Gastrocnemius medialis (tissue), 4 donors: ENCODE data around the gene TNFRSF21. TPM values are rescaled to one million over a fixed set of nuclear protein-coding genes. Genes with fewer than 3 reads are reported as not detected.

Experiments
- ATAC-seq, 2 donors: fragments of 150-250 bp; one replicate each; pipeline ENCODE4 v1.9.1; 2016
- DNase-seq, 2 donors: peaks; one replicate each; pipeline ENCODE4 v3.0.0-alpha.2; 2019
- H3K27ac ChIP-seq, 4 donors: fragments of 200-600 bp; sonication (generic); 1 replicate in 1 of 4; 2 replicates in 3 of 4; pipeline ENCODE4 v1.5.1; 2016 to 2018; ENCODE audit warnings: mild to moderate bottlenecking in 2 of 4, moderate library complexity in 1 of 4
- H3K27me3 ChIP-seq, 3 donors: fragments of 200-600 bp; sonication (generic) in 2 of 3; 1 replicate in 1 of 3; 2 replicates in 2 of 3; pipeline versions ENCODE4 v1.5.1 to v1.6.0; 2016 to 2019; ENCODE audit warnings: mild to moderate bottlenecking in 1 of 3, moderate library complexity in 1 of 3
- H3K36me3 ChIP-seq, 2 donors: fragments of 200-600 bp; sonication (generic) in 1 of 2; one replicate each; pipeline ENCODE4 v1.5.1; 2017 to 2018
- H3K4me1 ChIP-seq, 2 donors: fragments of 200-600 bp; sonication (generic) in 1 of 2; one replicate each; pipeline ENCODE4 v1.5.1; 2016 to 2017; ENCODE audit warnings: mild to moderate bottlenecking in 2 of 2
- H3K4me3 ChIP-seq, 4 donors: fragments of 200-600 bp; sonication (generic) in 3 of 4; 1 replicate in 1 of 4; 2 replicates in 3 of 4; pipeline ENCODE4 v1.5.1; 2016 to 2019; ENCODE audit warnings: mild to moderate bottlenecking in 2 of 4
- H3K9me3 ChIP-seq, 3 donors: fragments of 200-600 bp; sonication (generic) in 2 of 3; 1 replicate in 1 of 3; 2 replicates in 2 of 3; pipeline ENCODE4 v1.5.1; 2016 to 2019
- POLR2A ChIP-seq, 2 donors: fragments of 450-650 bp; IDR thresholded peaks; one replicate each; pipeline ENCODE4 v1.6.1; 2017; ENCODE audit warnings: antibody characterized with exemption in 2 of 2, mild to moderate bottlenecking in 2 of 2, moderate library complexity in 2 of 2
- in situ Hi-C, 4 donors: fragments of 200-750 bp; cut with MboI; loops; one replicate each; pipeline versions ENCODE4 v1.15.0 to v1.8.0; 2017; ENCODE audit warnings: low sequenced_read_pairs in 4 of 4
- intact Hi-C: fragments of 100-400 bp; cut with DNase I; formaldehyde crosslinking; loops from one replicate; pipeline ENCODE4 v1.15.1; 2023; ENCODE audit warnings: low total_unique reads
- total RNA-seq, 4 donors: library from RNA; depleted of rRNA; stranded (reverse); fragments of >200 nt; gene quantifications; one replicate each; pipeline versions ENCODE4 v1.1.0 to v1.2.3, GENCODE V29; 2016
- TF ChIP-seq, protein P1 (sequence below), 5 experiments: fragments of 450-650 bp in 3 of 5; fragments of 200-600 bp in 2 of 5; sonication (generic) in 2 of 5; IDR thresholded peaks in 4 of 5; conservative IDR thresholded peaks in 1 of 5; 1 replicate in 4 of 5; 2 replicates in 1 of 5; pipeline ENCODE4 v1.5.1; 2016 to 2019; ENCODE audit warnings: antibody characterized with exemption in 5 of 5, mild to moderate bottlenecking in 3 of 5, moderate library complexity in 3 of 5

The TNFRSF21 gene
- total RNA-seq, 4 donors from 2014 or later = 2.8 to 5.3 (median 3.7) TPM

GRCh38 chr6:47242483-47243386 lies 67.0 kb downstream of the TNFRSF21 start:
- Histone ChIP-seq H3K36me3 (no peaks in the 10 kb centered on the region), H3K4me1 (peaks cover 15 to 17% of the 10 kb centered on the region in 2 donors), H3K27me3 (no peaks in the 10 kb centered on the region), H3K27ac (peak overlapping the region in 3 of 4 donors; percentile 11 to 37 (median 15)), H3K9me3 (no peaks in the 10 kb centered on the region), H3K4me3 (no peak overlapping the region)
- in situ Hi-C loops = loop anchor here in 2 of 4 donors (5.0 to 10.0 kb wide), 2 partner anchors 145 to 148 kb away; no protein-coding TSS in a partner anchor
- DNase-seq (peak; percentile 56 to 76), ATAC-seq (peak; percentile 63 to 81)
- no peak for TF ChIP-seq POLR2A (IDR thresholded peaks at IDR 0.05)
- TF ChIP-seq, protein P1, sequence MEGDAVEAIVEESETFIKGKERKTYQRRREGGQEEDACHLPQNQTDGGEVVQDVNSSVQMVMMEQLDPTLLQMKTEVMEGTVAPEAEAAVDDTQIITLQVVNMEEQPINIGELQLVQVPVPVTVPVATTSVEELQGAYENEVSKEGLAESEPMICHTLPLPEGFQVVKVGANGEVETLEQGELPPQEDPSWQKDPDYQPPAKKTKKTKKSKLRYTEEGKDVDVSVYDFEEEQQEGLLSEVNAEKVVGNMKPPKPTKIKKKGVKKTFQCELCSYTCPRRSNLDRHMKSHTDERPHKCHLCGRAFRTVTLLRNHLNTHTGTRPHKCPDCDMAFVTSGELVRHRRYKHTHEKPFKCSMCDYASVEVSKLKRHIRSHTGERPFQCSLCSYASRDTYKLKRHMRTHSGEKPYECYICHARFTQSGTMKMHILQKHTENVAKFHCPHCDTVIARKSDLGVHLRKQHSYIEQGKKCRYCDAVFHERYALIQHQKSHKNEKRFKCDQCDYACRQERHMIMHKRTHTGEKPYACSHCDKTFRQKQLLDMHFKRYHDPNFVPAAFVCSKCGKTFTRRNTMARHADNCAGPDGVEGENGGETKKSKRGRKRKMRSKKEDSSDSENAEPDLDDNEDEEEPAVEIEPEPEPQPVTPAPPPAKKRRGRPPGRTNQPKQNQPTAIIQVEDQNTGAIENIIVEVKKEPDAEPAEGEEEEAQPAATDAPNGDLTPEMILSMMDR (IDR thresholded peaks at IDR 0.05 in 4 of 5, conservative IDR thresholded peaks at IDR 0.05 in 1 of 5) = no peak
- intact Hi-C loops = loop anchor here (5.0 kb wide), 2 partner anchors 65 to 145 kb away; partner anchors contain the start of gene TNFRSF21

GRCh38 chr6:47241742-47242482 lies 67.8 kb downstream of the TNFRSF21 start:
- no peaks in the 10 kb centered on the region for H3K36me3 ChIP-seq
- H3K27me3 ChIP-seq = no peaks in the 10 kb centered on the region
- intact Hi-C loops = loop anchor here (5.0 kb wide), 2 partner anchors 65 to 145 kb away; partner anchors contain the start of gene TNFRSF21
- no peaks in the 10 kb centered on the region for H3K9me3 ChIP-seq
- TF ChIP-seq, protein P1 (IDR thresholded peaks at IDR 0.05 in 4 of 5, conservative IDR thresholded peaks at IDR 0.05 in 1 of 5) = peak in 1 of 5 experiments; percentile 8
- TF ChIP-seq POLR2A (IDR thresholded peaks at IDR 0.05) = no peak
- ATAC-seq (peak; percentile 72 to 78), DNase-seq (peak; percentile 16 to 47)
- peaks cover 9% of the 10 kb centered on the region in 2 donors for H3K4me1 ChIP-seq
- no peak overlapping the region for H3K4me3 ChIP-seq
- peak overlapping the region; percentile 11 to 37 (median 15) for H3K27ac ChIP-seq
- in situ Hi-C loops = loop anchor here in 2 of 4 donors (5.0 to 10.0 kb wide), 2 partner anchors 145 to 147 kb away; no protein-coding TSS in a partner anchor

- Histone ChIP-seq H3K27me3 (no peaks in the 10 kb centered on the region), H3K4me1 (peaks cover 7 to 9% of the 10 kb centered on the region in 2 donors), H3K27ac (no peak overlapping the region), H3K36me3 (no peaks in the 10 kb centered on the region), H3K9me3 (no peaks in the 10 kb centered on the region), H3K4me3 (no peak overlapping the region)
- in situ Hi-C loops (loop anchor here in 2 of 4 donors (5.0 to 10.0 kb wide), 2 partner anchors 143 to 146 kb away; no protein-coding TSS in a partner anchor), intact Hi-C loops (loop anchor here (5.0 kb wide), 2 partner anchors 67 to 143 kb away; partner anchors contain the start of gene TNFRSF21)
- no peak for ATAC-seq
- DNase-seq = no peak
- TF ChIP-seq POLR2A (IDR thresholded peaks at IDR 0.05) = no peak
- TF ChIP-seq, protein P1 (IDR thresholded peaks at IDR 0.05 in 4 of 5, conservative IDR thresholded peaks at IDR 0.05 in 1 of 5) = no peak
Measured at GRCh38 chr6:47240277-47240890, 69.3 kb downstream of the TNFRSF21 start.

GRCh38 chr6:47239546-47239945 lies 70.2 kb downstream of the TNFRSF21 start:
- ATAC-seq (no peak), DNase-seq (no peak)
- H3K4me3 ChIP-seq = no peak overlapping the region
- in situ Hi-C loops (no loop called here), intact Hi-C loops (no loop called here)
- no peaks in the 10 kb centered on the region for H3K36me3 ChIP-seq
- no peaks in the 10 kb centered on the region for H3K27me3 ChIP-seq
- H3K4me1 ChIP-seq = peaks cover 7 to 9% of the 10 kb centered on the region in 2 donors
- H3K9me3 ChIP-seq = no peaks in the 10 kb centered on the region
- no peak overlapping the region for H3K27ac ChIP-seq
- TF ChIP-seq POLR2A (IDR thresholded peaks at IDR 0.05) = no peak
- TF ChIP-seq, protein P1 (IDR thresholded peaks at IDR 0.05 in 4 of 5, conservative IDR thresholded peaks at IDR 0.05 in 1 of 5) = no peak
